GM23338 (cell line): ENCODE measurements around the gene GABRR2. TPM values are rescaled to one million over a fixed set of nuclear protein-coding genes. Genes with fewer than 3 reads are reported as not detected.
A peak's percentile ranks its signal among the peaks of the same experiment; 100 is the strongest.

Experiments
- ATAC-seq: fragments of 200-7000 bp; cut with Tn5 transposase; 3 replicates; pipeline ENCODE4 v1.9.1; 2020
- DNase-seq: peaks from one replicate; pipeline ENCODE4 v3.0.0-alpha.2; 2015; ENCODE audit warnings: low spot score
- H2AFZ ChIP-seq: fragments of 200-600 bp; sonication (generic); 2 replicates; pipeline ENCODE4 v1.8.0; 2016; ENCODE audit warnings: antibody characterized with exemption, mild to moderate bottlenecking, moderate library complexity
- H3F3A ChIP-seq: fragments of 200-600 bp; sonication (generic); replicated peaks from 2 replicates; pipeline ENCODE4 v1.8.0; 2017; ENCODE audit warnings: antibody characterized with exemption, mixed run types, low read depth
- H3K27ac ChIP-seq: fragments of 200-600 bp; sonication (generic); 2 replicates; pipeline ENCODE4 v1.6.1; 2016; ENCODE audit warnings: low read depth
- H3K27me3 ChIP-seq: fragments of 200-600 bp; sonication (generic); 2 replicates; pipeline ENCODE4 v1.8.0; 2016; ENCODE audit warnings: mild to moderate bottlenecking, mixed run types, moderate library complexity; ENCODE audit not compliant: insufficient read depth
- H3K36me3 ChIP-seq: fragments of 200-600 bp; sonication (generic); 2 replicates; pipeline ENCODE4 v1.8.0; 2016; ENCODE audit warnings: mild to moderate bottlenecking; ENCODE audit not compliant: insufficient read depth
- H3K4me1 ChIP-seq: fragments of 200-600 bp; sonication (generic); 2 replicates; pipeline ENCODE4 v1.8.0; 2016; ENCODE audit warnings: mild to moderate bottlenecking, moderate library complexity; ENCODE audit not compliant: insufficient read depth
- H3K4me2 ChIP-seq: fragments of 200-600 bp; sonication (generic); 2 replicates; pipeline ENCODE4 v1.7.1; 2017; ENCODE audit warnings: mixed run types
- H3K4me3 ChIP-seq: fragments of 200-600 bp; sonication (generic); 2 replicates; pipeline ENCODE4 v1.6.1; 2016; ENCODE audit warnings: mixed run types
- H3K79me2 ChIP-seq: fragments of 200-600 bp; sonication (generic); replicated peaks from 2 replicates; pipeline ENCODE4 v1.8.0; 2017; ENCODE audit warnings: mild to moderate bottlenecking; ENCODE audit not compliant: insufficient read depth
- H3K9me2 ChIP-seq: fragments of 200-600 bp; sonication (generic); 2 replicates; pipeline ENCODE4 v1.8.0; 2017; ENCODE audit not compliant: insufficient read depth
- H4K20me1 ChIP-seq: fragments of 200-600 bp; sonication (generic); replicated peaks from 2 replicates; pipeline ENCODE4 v1.8.0; 2017; ENCODE audit warnings: mild to moderate bottlenecking; ENCODE audit not compliant: insufficient read depth
- H3K27ac Mint-ChIP-seq: 2 replicates; pipeline ENCODE4 v1.8.0; 2020; ENCODE audit warnings: inconsistent platforms, mild to moderate bottlenecking, moderate library complexity, mixed read lengths
- H3K27me3 Mint-ChIP-seq: 3 replicates; pipeline ENCODE4 v1.8.0; 2022; ENCODE audit warnings: low read depth, mild to moderate bottlenecking, moderate library complexity, mixed read lengths, inconsistent platforms; ENCODE audit not compliant: insufficient read depth, poor library complexity
- H3K36me3 Mint-ChIP-seq: 3 replicates; pipeline ENCODE4 v1.8.0; 2021; ENCODE audit warnings: low read depth, mild to moderate bottlenecking, inconsistent platforms, moderate library complexity, mixed read lengths
- H3K4me1 Mint-ChIP-seq: 3 replicates; pipeline ENCODE4 v1.8.0; 2020; ENCODE audit warnings: mild to moderate bottlenecking, inconsistent platforms, mixed read lengths
- H3K4me3 Mint-ChIP-seq: 3 replicates; pipeline ENCODE4 v1.8.0; 2021; ENCODE audit warnings: moderate library complexity, mild to moderate bottlenecking, inconsistent platforms, mixed read lengths
- H3K9me3 Mint-ChIP-seq: 3 replicates; pipeline ENCODE4 v1.8.0; 2020; ENCODE audit warnings: moderate library complexity, mild to moderate bottlenecking, inconsistent platforms, mixed read lengths
- CREB1 ChIP-seq: fragments of 250-450 bp; sonication (Bioruptor Pico); IDR thresholded peaks from 2 replicates; pipeline ENCODE4 v1.5.0; 2020; ENCODE audit warnings: low read depth, mild to moderate bottlenecking, moderate library complexity
- EZH2 ChIP-seq: fragments of 200-600 bp; sonication (generic); IDR thresholded peaks from one replicate; pipeline ENCODE4 v1.8.0; 2017; ENCODE audit warnings: antibody characterized with exemption, mild to moderate bottlenecking, low read depth; ENCODE audit not compliant: unreplicated experiment
- EZH2phosphoT487 ChIP-seq: fragments of 200-600 bp; sonication (generic); IDR thresholded peaks from one replicate; pipeline ENCODE4 v1.8.1; 2018; ENCODE audit warnings: antibody characterized with exemption; ENCODE audit not compliant: unreplicated experiment
- NANOG ChIP-seq: IDR thresholded peaks from 2 replicates; pipeline ENCODE4 v1.6.1; 2016; ENCODE audit warnings: antibody characterized with exemption, borderline replicate concordance
- POLR2AphosphoS5 ChIP-seq: IDR thresholded peaks from 2 replicates; pipeline ENCODE4 v1.6.1; 2016; ENCODE audit warnings: antibody characterized with exemption, low read depth
- STAT1 ChIP-seq: IDR thresholded peaks from one replicate; pipeline ENCODE4 v1.6.1; 2016; ENCODE audit warnings: antibody characterized with exemption; ENCODE audit not compliant: unreplicated experiment
- ZNF114 ChIP-seq: fragments of 250-450 bp; sonication (Bioruptor Pico); IDR thresholded peaks from 2 replicates; pipeline ENCODE4 v1.5.0; 2020; ENCODE audit warnings: mild to moderate bottlenecking, moderate library complexity
- ZNF331 ChIP-seq: fragments of 250-450 bp; sonication (Bioruptor Pico); IDR thresholded peaks from 2 replicates; pipeline ENCODE4 v1.5.0; 2020; ENCODE audit warnings: low read depth, mild to moderate bottlenecking, moderate library complexity
- polyA plus RNA-seq: library from polyadenylated mRNA; unstranded; fragments of >200 nt; fragmentation: Nextera tagmentation; extraction: Ambion mirVana; gene quantifications from 2 replicates; pipeline ENCODE4 v1.2.1, GENCODE V29; 2016
- total RNA-seq: library from RNA; depleted of rRNA; stranded (reverse); fragments of >200 nt; shearing (Covaris generic); gene quantifications from 2 replicates; pipeline ENCODE4 v1.2.3, GENCODE V29; 2014
- TF ChIP-seq, protein P1 (sequence below): IDR thresholded peaks from 2 replicates; pipeline ENCODE4 v1.6.1; 2016; ENCODE audit warnings: antibody characterized with exemption
- TF ChIP-seq, protein P2 (sequence below), 2 experiments: fragments of 200-600 bp in 1 of 2; sonication (generic) in 1 of 2; conservative IDR thresholded peaks; 2 replicates each; pipeline versions ENCODE4 v1.5.1 to v1.6.1; 2016 to 2017; ENCODE audit warnings: antibody characterized with exemption in 2 of 2, low read depth in 2 of 2, mild to moderate bottlenecking in 2 of 2, moderate library complexity in 1 of 2
- TF ChIP-seq, protein P3 (sequence below): IDR thresholded peaks from one replicate; pipeline ENCODE4 v1.6.1; 2018; ENCODE audit warnings: antibody characterized with exemption; ENCODE audit not compliant: unreplicated experiment

Gene GABRR2
- total and polyA plus RNA-seq, 2 experiments from 2014 or later, result not detected

DNA sequence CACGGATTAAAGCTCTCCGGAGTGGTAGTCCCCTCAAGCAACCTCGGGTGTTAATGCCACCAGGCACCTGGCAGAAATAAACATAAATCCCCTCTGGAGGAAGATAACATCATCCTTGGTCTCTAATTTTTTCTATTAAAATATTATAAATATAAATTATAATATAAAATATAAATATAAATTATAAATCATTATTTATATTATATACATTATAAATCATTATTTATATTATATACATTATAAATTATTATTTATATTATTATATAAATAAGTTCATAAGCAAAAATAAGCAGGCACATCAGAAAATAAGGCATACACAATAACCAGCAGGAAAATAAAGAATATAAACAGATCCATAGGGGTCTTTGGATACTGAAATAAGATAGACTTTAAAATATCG is 39.2 kb downstream of the GABRR2 start:
- Histone ChIP-seq H2AFZ (no peak overlapping the region), H3F3A (no peaks in the 10 kb centered on the region), H3K36me3 (no peaks in the 10 kb centered on the region), H4K20me1 (no peaks in the 10 kb centered on the region), H3K4me2 (no peak overlapping the region), H3K27me3 (no peaks in the 10 kb centered on the region), H3K4me1 (no peaks in the 10 kb centered on the region), H3K79me2 (no peaks in the 10 kb centered on the region), H3K4me3 (no peak overlapping the region), H3K9me2 (no peaks in the 10 kb centered on the region), H3K27ac (no peak overlapping the region)
- H3K9me3 Mint-ChIP-seq, result no peaks in the 10 kb centered on the region
- no peak overlapping the region for H3K4me3 Mint-ChIP-seq
- no peak for ATAC-seq
- TF ChIP-seq NANOG (no peak), POLR2AphosphoS5 (no peak), ZNF331 (no peak), EZH2phosphoT487 (no peak), STAT1 (no peak)
- TF ChIP-seq, protein P1, sequence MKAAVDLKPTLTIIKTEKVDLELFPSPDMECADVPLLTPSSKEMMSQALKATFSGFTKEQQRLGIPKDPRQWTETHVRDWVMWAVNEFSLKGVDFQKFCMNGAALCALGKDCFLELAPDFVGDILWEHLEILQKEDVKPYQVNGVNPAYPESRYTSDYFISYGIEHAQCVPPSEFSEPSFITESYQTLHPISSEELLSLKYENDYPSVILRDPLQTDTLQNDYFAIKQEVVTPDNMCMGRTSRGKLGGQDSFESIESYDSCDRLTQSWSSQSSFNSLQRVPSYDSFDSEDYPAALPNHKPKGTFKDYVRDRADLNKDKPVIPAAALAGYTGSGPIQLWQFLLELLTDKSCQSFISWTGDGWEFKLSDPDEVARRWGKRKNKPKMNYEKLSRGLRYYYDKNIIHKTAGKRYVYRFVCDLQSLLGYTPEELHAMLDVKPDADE, result no peak
- TF ChIP-seq, protein P2, sequence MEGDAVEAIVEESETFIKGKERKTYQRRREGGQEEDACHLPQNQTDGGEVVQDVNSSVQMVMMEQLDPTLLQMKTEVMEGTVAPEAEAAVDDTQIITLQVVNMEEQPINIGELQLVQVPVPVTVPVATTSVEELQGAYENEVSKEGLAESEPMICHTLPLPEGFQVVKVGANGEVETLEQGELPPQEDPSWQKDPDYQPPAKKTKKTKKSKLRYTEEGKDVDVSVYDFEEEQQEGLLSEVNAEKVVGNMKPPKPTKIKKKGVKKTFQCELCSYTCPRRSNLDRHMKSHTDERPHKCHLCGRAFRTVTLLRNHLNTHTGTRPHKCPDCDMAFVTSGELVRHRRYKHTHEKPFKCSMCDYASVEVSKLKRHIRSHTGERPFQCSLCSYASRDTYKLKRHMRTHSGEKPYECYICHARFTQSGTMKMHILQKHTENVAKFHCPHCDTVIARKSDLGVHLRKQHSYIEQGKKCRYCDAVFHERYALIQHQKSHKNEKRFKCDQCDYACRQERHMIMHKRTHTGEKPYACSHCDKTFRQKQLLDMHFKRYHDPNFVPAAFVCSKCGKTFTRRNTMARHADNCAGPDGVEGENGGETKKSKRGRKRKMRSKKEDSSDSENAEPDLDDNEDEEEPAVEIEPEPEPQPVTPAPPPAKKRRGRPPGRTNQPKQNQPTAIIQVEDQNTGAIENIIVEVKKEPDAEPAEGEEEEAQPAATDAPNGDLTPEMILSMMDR (conservative IDR thresholded peaks at IDR 0.05; ENCODE audit: low read depth in 2 of 2), result no peak
- no peak overlapping the region for H3K27ac Mint-ChIP-seq
- H3K36me3 Mint-ChIP-seq, result no peaks in the 10 kb centered on the region
- no peaks in the 10 kb centered on the region; the same call in 2 of the 3 replicates for H3K4me1 Mint-ChIP-seq
- H3K27me3 Mint-ChIP-seq, result peaks cover 9% of the 10 kb centered on the region
- DNase-seq, result no peak

DNA sequence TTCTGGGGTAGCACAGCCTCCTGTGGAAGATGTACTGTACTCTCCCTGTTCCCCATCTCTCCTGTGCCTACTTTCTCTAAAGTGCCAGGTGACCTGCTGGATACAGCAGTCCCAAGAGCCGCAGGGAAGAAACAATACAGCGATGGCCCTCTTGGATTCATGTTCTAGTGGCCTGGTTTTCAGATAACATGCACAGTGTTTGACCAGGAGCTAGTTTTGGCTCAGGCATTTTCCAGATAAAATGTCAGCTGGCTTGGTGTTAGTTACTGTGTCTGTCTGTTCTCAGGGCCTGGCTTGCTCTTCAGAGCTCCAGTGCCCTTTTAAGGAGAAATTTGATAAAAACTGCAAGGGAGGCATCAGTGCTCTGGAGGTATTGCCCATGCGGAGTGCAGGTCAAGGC is 41.3 kb downstream of the GABRR2 start:
- H3K4me1 Mint-ChIP-seq, result no peaks in the 10 kb centered on the region; the same call in 2 of the 3 replicates
- Histone ChIP-seq H3K4me2 (no peak overlapping the region), H2AFZ (0 out of 2 replicates have a peak overlapping the region, but pooled peaks have one; percentile 43), H3K27ac (no peak overlapping the region), H3K79me2 (no peaks in the 10 kb centered on the region), H3K9me2 (no peaks in the 10 kb centered on the region), H3K4me3 (no peak overlapping the region), H3K27me3 (no peaks in the 10 kb centered on the region), H3K36me3 (no peaks in the 10 kb centered on the region), H3K4me1 (no peaks in the 10 kb centered on the region), H3F3A (no peaks in the 10 kb centered on the region), H4K20me1 (no peaks in the 10 kb centered on the region)
- no peaks in the 10 kb centered on the region for H3K36me3 Mint-ChIP-seq
- H3K27ac Mint-ChIP-seq, result no peak overlapping the region
- H3K27me3 Mint-ChIP-seq, result peaks cover 10% of the 10 kb centered on the region
- no peaks in the 10 kb centered on the region for H3K9me3 Mint-ChIP-seq
- DNase-seq, result no peak
- ATAC-seq, result no peak
- no peak overlapping the region for H3K4me3 Mint-ChIP-seq
- TF ChIP-seq ZNF114 (CRISPR knock-in tag), result no peak
- no peak for TF ChIP-seq EZH2
- TF ChIP-seq STAT1, result no peak
- TF ChIP-seq, protein P3, sequence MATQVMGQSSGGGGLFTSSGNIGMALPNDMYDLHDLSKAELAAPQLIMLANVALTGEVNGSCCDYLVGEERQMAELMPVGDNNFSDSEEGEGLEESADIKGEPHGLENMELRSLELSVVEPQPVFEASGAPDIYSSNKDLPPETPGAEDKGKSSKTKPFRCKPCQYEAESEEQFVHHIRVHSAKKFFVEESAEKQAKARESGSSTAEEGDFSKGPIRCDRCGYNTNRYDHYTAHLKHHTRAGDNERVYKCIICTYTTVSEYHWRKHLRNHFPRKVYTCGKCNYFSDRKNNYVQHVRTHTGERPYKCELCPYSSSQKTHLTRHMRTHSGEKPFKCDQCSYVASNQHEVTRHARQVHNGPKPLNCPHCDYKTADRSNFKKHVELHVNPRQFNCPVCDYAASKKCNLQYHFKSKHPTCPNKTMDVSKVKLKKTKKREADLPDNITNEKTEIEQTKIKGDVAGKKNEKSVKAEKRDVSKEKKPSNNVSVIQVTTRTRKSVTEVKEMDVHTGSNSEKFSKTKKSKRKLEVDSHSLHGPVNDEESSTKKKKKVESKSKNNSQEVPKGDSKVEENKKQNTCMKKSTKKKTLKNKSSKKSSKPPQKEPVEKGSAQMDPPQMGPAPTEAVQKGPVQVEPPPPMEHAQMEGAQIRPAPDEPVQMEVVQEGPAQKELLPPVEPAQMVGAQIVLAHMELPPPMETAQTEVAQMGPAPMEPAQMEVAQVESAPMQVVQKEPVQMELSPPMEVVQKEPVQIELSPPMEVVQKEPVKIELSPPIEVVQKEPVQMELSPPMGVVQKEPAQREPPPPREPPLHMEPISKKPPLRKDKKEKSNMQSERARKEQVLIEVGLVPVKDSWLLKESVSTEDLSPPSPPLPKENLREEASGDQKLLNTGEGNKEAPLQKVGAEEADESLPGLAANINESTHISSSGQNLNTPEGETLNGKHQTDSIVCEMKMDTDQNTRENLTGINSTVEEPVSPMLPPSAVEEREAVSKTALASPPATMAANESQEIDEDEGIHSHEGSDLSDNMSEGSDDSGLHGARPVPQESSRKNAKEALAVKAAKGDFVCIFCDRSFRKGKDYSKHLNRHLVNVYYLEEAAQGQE, result no peak
- TF ChIP-seq, protein P2 (conservative IDR thresholded peaks at IDR 0.05; ENCODE audit: low read depth in 2 of 2), result no peak
- TF ChIP-seq ZNF331, result no peak
- no peak for TF ChIP-seq NANOG
- TF ChIP-seq CREB1 (CRISPR knock-in tag), result no peak
- TF ChIP-seq, protein P1, result no peak
- TF ChIP-seq POLR2AphosphoS5, result no peak
